GM18505 (cell line): ENCODE measurements around the gene KLC1.
"Not testable (repeated sequence)": the region's sequence is repeated elsewhere in the genome, so short reads cannot be mapped to it uniquely, and the experiment has no call there.

Experiments
- ATAC-seq: cut with Tn5 transposase; IDR thresholded peaks from one replicate; pipeline ENCODE4 v1.9.1; 2021; ENCODE audit not compliant: unreplicated experiment
- POLR2A ChIP-seq: IDR thresholded peaks from 4 replicates; pipeline ENCODE4 v1.6.1; 2011; ENCODE audit warnings: borderline replicate concordance; ENCODE audit not compliant: insufficient read depth, insufficient read length; ENCODE audit errors: extremely low read depth

Gene KLC1

DNA sequence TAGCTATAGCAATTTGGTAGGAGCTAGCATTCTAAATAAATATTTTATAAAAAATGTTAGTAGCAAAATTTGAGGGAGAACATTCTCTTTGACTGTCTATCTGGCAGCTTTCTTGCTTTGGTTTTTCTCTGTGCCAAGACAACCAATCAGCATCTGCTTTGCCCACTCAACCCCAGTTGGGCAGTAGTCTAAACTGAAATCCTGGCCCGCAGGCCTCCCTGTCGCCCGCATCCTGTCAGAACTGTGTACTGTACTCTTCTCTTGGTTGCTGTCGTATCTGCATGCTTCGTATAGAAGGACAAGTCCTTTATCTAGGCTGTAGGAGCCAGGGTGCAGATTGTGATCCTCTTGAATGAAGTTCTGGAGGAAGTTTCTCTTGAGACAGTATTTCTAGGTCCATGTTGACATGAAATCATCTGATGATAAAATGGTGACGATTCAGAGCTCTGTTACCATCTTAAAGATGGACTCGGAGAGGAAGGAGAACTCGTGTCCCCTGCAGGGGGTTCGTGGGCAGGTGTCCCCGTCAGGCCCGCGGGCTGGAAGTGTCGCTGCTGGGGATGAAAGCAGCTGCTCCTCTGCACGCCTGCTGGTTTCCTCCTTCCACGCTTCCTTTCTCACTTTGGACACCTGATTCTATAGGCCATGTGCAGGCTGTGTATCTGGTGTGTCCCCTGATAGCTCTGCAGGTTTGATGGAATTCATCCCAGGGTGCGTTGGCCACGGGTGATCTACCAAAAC lies 51.6 kb downstream of the KLC1 start:
- ATAC-seq: no peak
- no peak for TF ChIP-seq POLR2A

DNA sequence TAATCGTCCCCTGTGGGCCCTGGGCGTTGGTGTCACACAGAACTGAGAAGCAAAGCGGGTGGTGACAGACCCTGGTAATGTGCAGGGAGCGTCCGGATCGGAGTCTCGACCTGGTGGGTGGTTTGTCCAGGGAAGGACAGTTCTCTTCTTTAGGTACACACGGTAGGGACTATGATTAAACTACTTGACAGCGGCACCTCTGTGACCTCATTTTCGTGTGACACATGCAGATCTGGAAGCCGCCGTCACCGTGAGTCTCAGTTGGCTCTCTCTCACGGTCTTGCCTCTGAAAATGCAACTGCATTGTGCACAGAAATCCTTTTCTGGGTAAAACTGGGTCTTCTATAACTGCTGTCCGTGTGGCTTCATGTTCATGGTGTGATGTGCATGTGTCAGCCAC lies 54.1 kb downstream of the KLC1 start:
- no peak for TF ChIP-seq POLR2A

DNA sequence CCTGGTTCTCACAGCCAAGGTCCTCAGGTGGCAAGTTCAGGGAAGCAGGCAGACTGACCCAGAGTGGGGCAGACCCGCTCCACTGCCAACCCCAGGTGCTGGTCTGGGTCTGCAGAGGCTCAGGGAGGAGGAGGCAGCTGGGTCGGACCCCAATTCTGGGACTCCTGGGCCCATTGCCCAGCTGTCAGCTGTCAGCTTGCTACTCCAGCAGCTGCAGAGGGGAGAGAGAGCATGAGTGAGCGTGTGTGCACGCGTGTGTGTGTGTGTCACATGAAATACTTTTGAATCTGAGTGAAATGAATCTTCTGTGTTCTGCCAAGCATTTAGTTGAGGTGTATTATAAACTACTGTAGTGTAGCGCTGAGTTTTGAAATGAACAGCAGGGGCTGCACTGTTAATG lies 55.5 kb downstream of the KLC1 start:
- ATAC-seq: no peak

More for the DNA sequence above, 54.1 kb downstream of the KLC1 start:
- ATAC-seq: no peak

DNA sequence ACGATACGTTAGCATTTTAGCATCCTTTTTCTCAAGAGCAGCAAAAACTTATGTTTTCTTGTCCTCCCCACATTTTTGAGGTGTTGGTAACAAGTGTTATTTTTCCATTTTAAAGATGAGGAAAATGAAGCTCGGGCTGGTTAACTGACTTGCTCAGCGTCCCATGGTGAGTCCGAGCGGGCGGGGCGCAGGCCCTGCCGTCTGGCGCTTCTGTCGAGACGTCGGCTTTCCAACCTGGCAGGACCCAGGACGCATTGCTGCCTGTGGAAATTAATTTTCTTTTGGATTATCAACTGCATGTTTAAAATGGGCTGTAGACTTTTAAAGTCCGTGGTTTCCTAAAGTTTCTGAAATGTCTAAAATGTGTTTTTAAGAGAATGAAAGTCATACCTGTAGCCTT lies 55.9 kb downstream of the KLC1 start:
- no peak for ATAC-seq
- TF ChIP-seq POLR2A: no peak

More for the DNA sequence above, 55.5 kb downstream of the KLC1 start:
- no peak for TF ChIP-seq POLR2A

DNA sequence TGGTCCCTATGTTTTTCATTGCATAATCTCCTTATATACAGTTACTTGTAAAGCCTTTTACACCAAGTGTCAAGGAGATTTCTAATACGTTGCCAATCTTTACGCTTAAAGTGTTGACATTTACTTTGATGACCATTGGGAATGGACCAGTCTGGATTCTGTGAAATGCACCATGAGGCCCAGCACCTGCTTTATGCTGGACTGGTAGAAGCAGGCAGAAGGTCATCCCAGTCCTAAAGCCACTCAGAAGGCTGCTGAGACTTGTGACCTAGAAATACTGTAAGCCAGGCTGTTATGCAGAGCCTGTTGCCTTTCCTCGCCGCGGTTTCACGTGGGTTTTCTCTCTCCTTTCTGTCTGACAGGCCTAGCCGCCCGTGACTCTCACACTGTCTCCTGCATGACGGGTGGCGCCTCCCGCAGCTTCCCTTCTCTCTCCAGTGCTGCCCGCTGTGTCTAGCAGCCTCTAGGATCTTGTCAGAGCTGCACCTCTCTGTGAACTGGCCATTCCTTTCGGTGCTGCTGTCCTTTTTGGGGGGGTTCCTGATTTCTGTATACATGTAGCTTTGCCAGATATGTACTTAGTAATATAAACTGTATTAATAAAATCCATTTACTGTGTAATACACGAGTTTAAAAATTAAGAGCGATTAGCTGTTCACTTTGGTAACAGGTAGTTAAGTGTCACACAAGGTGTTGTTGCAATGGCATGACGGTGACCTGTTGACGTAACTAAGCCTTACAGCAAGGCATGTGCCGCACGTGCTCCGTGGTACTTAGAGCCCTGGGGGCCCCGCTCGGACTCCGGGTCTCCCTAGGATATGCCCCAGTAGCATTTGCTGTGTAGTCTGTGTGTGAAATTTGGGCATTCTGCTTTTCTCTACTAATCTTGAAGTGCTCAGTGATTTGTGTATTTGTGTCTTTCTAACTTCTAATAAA lies 56.5 kb downstream of the KLC1 start:
- no peak for TF ChIP-seq POLR2A
- no peak for ATAC-seq

DNA sequence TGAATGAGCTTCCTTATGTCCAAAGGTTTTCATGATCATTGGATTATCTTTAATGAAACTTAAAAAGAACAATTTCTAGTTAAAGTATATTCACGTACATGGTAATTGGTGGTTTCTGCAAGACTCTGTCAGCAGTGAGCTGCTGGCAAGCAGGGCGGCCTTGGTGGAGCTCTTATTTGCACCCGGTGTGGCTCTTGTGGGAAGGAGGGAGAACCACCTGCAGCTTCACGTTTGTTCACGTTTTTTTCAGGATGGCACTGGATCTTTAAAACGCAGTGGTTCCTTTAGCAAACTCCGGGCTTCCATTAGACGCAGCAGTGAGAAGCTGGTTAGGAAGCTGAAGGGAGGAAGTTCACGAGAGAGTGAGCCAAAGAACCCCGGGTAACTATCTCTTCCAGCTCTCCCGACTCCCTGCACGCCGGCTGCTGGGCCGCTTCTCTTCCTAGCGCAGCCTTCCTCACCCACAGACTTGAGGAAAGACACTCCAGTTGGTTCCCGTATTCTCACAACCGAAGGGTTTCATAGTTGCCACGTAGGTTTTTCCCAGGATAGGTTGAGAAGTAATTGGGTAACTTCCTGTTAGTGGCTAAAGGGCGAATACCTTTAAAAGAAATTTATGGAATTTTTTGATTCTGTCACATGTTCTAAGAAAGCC lies 57.9 kb downstream of the KLC1 start:
- no peak for ATAC-seq
- no peak for TF ChIP-seq POLR2A

DNA sequence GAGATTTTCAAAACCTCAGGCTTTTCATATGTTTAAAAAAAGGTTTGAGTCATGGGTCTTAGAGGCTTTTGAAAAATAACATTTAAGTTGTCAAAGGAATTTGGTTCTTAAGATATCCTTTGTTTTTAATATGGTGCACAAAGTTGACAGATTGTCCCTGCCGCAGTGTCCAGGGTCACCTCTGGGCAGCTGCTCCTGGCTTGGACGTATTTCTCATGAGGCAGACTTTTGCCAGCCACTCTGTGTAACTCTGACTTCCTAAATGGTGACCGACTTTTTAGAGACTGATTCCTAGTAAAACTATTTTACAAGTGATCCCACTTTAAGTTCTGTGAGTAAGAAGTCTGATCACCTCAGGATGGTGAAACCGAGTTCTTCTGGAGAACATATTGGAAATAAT lies 58.7 kb downstream of the KLC1 start:
- no peak for TF ChIP-seq POLR2A
- ATAC-seq: no peak

DNA sequence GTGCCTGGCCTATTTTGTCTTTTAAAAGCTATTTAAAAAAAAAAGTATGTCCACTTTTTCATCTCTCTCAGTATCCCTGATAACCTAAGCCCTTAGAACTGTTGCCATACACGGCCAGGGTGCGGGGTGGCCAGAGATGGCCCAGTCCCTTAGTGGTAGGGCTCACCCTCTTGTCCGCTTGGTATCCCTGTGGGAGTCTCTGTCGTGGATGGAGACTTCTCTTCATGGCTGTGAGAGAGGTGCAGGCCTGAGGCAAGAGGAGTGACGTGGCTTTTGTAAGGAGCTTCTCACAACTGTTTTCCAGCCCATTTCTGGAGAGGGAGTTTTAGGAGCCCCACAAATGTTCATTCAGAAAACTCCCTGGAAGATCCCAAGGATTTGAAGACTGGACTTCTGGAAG lies 59.4 kb downstream of the KLC1 start:
- no peak for ATAC-seq
- TF ChIP-seq POLR2A: no peak

DNA sequence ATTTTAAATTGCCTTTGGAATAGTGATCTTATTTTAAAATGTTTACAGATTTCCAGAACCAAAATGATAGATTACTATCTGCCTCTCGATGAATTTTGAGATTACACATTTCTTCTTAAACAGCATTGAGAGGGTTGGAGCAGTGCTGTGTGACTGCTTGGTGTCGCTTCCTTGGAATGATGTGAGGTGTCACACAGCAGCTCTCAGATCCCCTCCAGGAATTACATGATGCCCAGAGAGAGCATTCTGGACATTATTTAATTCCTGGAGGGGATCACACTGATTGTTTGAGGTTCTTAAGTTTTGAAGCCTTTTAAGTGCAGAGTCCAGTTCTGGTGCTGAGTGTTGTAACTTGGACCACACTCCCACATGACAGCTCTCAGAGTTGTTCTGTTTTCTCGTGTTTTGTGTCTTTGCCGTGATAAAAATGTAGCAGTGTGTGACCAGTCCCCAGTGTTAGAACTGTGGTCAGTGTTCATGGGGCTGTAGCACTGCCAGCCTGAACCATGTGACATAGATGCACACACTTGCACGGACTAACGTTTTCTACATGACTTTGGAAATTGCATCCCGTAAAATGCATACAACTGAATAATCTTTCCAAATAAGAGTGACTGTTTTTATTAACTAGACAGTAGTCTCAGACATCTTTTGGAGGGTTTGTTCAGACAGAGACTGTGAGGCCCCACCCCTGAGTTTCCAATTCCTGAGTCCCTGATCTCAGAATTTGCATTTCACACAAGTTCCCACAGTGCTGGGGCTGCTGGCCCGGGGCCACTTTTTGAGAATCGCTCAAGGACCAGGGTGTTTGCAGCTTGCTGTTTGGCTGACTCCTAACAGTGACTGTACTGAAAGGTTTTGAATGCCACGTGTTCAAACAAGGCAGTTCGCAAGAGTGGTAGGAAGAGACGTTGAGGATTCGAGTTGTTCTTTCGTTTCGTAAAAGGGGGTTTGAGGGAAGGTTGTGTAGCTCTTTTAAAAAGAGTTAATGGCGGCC lies 60.2 kb downstream of the KLC1 start:
- TF ChIP-seq POLR2A: peak; percentile 62
- ATAC-seq: no peak

DNA sequence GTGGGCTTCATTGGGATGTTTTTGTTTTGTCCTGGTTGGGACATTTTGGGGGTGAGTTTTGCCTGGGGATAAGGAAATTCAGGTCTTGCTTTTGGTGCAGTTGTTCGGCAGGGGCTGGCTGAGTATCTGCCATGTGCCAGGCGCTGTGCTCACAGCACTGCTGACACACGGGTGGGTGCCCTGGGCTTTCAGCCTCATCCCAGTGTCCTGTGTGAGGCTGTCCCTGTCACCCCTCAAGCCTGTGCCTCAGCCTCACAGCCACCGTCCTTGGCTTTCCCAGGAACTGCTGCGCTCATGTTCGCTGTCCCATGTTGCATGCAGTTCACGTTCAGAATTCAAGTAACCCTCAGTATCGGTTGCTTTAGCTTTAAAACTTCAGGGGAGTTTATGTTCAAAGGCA lies 61.3 kb downstream of the KLC1 start:
- ATAC-seq: no peak
- TF ChIP-seq POLR2A: no peak

DNA sequence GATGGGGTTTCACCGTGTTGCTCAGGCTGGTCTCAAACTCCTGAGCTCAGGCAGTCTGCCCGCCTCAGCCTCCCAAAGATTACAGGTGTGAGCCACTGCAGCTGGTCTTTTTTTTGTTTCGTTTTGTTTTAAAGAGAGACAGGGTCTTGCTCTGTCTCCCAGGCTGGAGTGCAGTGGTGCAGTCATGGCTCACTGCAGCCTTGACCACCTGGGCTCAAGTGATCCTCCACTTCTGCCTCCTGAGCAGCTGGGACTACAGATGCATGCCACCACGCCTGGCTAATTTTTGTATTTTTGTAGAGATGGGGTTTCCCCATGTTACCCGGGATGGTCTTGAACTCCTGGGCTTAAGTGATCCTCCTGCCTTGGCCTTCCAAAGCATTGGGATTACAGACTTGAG lies 62.6 kb downstream of the KLC1 start:
- not testable (repeated sequence) for ATAC-seq

DNA sequence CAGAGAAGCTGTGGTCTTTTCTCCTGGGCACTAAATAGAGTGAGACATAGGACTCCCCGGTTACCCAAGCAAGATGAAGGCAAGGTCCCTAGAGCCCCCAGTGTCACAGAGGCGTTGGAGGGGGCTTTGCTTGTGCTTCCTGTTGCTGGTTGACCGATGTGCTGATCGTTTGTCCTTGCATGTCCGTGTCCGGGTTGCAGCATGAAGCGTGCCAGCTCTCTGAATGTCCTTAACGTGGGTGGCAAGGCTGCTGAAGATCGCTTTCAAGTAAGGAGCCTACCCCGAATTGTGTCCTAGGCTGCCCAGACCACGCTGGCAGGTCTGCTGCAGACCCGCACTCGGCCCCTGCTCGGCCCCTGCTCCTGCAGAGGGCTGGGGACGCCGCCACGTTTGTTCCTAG lies 63.1 kb downstream of the KLC1 start:
- ATAC-seq: no peak
- TF ChIP-seq POLR2A: no peak

DNA sequence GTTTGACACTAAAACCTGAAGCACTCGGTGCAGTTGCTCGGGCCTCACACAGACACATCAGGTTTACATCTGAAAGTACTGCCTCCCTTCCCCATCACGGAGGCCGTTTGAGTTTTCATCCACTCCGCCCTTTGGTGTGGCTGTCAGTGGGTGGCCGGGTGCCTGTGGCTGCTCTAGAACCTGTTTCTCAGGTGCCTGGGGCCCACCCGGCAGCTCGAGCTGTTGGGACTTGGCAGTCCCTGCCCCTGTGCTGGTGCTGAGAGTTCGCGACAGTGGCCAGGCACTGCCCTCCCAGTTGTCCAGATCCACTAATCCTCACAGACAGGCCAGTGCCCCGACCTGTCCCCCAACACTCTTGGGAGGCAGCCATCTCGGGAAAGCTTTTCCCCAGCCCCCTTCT lies 63.9 kb downstream of the KLC1 start:
- no peak for TF ChIP-seq POLR2A
- no peak for ATAC-seq

DNA sequence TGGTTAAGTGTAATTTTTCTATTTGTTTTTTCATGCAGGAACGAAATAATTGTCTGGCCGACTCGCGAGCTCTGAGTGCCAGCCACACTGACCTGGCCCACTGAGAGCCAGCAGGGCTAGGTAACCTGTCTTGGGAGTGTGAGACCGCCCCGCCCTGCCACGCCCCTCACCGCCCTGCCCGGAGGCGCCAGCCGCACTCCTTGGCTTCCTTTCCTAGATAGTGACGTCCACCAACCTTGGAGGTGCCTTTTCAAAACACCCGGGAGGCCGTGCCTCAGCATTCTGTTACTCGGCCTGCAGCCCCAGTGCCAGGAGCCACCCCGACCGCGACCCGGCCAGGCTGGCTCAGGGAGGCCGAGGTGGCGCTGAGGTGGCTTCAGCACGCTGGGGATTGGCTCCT lies 64.5 kb downstream of the KLC1 start:
- TF ChIP-seq POLR2A: no peak
- ATAC-seq: no peak
